Measurements from ENCODE around the gene DYNLT2.

GRCh38 chr6:169701954-169702839 is 49.2 kb downstream of the DYNLT2 start, which contains the start of the genes C6orf120 and WDR27:
- TF ChIP-seq CTCF (IDR thresholded peaks at IDR 0.05), result no peak
- peak in 3 of 4 donors; percentile 92 to 98 (median 92) for TF ChIP-seq POLR2A (IDR thresholded peaks at IDR 0.05)

Data from esophagus squamous epithelium (tissue), 4 donors.